Measurements from ENCODE around the gene KIF20A.
"Not testable (repeated sequence)": the region's sequence is repeated elsewhere in the genome, so short reads cannot be mapped to it uniquely, and the experiment has no call there.

Gene KIF20A

DNA sequence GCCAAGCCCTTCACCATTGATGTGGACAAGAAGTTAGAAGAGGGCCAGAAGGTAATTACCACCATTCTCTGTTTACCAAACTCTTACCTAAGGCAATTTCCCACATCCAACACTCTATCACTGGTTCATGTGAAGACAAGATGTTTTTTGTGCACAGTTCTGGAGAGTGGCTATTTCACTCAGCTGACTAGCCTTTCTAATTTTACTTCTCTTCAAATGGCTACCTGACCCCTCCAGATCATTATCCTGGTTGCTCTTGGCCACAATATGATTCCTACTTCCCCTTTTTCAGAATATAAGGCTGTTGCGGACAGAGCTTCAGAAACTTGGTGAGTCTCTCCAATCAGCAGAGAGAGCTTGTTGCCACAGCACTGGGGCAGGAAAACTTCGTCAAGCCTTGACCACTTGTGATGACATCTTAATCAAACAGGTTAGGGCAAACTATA, 7.1 kb downstream of the KIF20A start:
- no peak for DNase-seq (ENCODE audit: low spot score)

DNA sequence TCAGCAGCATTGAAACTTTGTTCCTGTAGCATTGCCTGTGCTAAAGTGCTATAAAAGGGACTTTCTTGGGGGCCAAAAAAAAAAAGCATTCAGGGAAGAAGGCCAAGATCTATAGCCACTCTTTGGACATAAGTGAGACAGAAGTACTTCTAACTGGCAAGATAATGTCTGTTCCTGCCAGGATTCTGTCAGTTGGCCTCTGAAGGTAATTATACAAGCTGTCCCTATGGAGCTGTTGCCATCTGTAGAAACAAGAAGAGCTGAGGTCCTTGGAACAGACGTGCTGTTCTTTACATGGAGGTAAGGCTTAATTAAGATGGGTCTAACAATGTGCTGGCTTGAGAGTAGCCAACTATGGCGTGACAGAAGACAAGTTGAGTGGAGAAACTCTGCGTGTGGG, 9.7 kb downstream of the KIF20A start:
- no peak for DNase-seq (ENCODE audit: low spot score)

DNA sequence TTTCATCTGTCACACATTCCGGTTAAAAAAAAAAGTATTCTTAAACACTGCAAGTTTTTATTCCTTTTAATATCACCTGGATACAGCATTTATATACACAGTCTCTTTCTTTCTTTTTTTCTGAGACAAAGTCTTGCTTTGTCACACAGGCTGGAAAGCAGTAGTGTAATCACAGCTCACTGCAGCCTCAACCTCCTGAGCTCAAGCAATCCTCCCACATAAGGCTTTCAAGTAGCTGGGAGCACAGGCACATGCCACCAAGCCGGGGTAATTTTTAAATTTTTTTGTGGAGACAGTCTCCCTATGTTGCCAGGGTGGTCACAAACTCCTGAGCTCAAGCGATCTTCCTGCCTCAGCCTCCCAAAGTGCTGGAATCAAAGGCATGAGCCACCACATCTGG, 13.9 kb downstream of the KIF20A start:
- DNase-seq (ENCODE audit: low spot score) = no peak

DNA sequence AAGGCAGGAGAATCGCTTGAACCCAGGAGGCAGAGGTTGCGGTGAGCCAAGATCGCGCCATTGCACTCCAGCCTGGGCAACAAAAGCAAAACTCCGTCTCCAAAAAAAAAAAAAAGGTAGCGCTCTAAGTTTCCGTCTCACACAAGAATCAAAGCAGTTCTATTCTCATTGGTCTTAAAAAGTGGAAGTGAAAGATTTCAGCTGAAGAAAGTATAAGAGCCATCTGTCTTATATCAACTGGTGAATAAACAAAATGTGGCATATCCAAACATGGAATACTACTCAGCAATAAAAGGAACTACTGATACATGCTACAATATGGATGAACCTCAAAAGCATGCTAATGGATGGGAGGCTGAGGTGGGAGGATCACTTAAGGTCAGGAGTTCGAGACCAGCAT, 14.9 kb downstream of the KIF20A start:
- DNase-seq (ENCODE audit: low spot score) = not testable (repeated sequence)

DNA sequence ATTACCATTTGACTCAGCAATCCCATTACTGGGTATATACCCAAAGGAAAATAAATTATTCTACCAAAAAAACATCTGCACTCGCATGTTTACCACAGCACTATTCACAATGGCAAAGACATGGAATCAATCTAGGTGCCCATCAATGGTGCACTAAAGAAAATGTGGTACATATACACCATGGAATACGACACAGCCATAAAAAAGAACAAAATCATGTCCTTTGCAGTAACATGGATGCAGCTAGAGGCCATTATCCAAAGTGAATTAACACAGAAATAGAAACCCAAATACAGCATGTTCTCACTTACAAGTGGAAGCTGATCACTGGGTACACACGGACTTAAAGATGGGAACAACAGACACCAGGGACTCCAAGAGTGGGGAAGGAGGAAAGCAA, 32.1 kb downstream of the KIF20A start:
- no peak for DNase-seq (ENCODE audit: low spot score)

DNA sequence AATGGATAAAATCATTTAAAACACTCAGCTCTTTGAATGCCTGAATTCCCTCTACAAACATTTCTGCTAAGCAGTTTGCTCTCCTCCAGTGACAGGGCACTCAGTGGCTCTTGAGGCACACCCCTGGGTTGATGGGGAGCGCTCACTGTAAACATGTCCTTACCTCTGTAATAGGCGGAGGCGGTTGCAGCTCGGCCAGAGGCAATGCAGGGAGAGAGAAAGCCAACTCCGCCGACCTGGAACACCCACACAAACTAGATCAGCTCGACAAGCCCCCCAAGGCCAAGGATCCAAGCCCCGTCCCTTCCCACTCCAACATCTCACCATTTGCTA, 33.9 kb downstream of the KIF20A start:
- DNase-seq (ENCODE audit: low spot score) = no peak

DNA sequence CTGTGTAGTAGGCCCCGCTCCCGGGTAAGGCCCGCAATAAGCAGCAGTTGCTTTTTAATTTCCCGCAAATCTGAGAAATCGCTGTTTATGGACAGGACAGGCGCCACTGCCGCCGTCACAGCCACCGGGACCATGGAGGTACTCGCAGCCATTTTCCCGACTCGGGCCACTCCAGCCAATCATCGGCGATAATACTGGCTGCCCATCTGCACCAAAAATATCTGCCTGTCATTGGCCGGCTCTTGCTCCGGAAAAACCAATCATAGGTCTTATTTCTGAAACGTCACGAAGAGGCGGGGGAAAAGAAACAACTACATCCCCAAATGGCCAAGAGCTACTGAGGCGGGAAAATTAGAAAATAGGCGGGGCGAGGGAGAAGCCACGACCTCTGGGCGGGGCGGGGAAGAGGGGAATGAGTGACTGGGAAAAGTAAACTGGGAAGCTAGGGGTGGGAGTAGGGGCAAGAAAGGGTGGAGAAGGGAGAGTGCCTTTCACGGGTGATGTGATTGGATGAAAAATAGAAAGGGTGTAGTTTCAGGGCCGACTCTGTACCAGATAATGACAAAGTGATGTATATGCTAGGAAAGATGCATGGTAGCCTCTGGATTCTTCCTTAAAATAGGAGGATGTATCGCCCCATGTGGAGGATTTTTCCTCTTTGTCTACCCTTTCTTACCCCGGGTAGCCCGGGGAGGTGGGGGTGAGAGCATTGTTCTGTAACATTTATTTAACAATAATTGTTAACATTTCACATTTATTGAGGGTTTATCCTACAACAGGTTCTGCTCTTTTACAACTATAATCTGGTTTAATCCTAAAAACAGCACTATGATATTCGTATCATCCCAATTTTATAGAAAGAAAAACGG, 34.5 kb downstream of the KIF20A start, which contains the start of gene CDC23:
TSS of gene CDC23 (minus strand) at position 163 of the 869 bp plus-strand sequence. CDS start at position 152, 11 bp downstream.
- DNase-seq (ENCODE audit: low spot score) = peak; percentile 92

DNA sequence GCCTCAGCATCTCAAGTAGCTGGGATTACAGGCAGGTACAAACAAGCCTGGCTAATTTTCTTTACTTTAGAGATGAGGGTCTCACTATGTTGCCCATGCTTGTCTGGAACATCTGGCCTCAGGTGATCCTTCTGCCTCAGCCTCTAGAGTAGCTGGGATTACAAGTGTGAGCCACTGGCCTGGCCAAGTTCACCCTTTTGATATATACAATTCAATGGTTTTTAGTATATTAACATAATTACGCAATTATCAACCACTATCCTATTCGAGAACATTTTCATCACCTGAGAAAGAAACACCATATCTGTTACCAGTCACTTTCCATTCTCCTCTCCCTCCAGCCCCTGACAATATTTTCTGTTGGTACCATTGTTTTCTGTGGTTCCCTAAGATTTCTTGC, 37.9 kb downstream of the KIF20A start:
- DNase-seq (ENCODE audit: low spot score) = no peak

DNA sequence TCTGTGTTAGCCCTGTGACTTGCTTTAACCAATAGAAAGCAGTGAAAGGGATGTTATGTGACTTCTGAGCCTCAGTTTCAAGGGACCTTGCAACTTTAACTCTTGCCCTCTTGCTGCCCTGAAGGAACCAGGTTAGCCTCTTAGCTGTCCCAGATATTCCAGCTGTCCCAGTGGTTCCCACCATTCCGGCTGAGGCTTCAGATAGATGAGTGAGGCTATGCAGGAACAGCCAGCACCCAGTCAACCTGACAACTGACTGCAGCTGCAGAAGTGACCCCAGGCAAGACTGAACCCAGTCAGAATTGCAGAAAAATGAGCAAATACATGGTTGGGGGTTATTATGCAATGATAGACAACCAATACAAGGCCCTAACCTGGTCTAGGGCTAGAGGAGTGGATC, 44.6 kb downstream of the KIF20A start:
- no peak for DNase-seq (ENCODE audit: low spot score)

DNA sequence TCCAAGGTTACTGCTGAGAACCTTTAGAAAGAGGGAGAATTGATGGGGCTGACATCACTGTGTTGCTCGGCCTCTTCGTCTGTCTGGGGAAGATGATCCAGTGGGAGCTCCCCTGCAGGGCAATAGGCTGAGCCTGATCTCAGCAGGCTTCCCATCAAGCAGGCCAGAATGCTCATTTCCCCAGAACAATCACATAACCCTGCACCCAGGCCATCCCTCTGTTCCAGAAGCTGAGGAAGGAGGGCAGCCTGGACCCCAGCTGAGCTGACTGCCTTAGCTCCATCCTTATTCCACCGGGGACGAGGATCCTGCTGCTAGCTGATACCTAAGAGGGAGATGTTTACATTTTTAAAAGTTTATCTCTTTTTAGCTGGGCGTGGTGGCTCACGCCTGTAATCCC, 45.8 kb downstream of the KIF20A start:
- no peak for DNase-seq (ENCODE audit: low spot score)

DNA sequence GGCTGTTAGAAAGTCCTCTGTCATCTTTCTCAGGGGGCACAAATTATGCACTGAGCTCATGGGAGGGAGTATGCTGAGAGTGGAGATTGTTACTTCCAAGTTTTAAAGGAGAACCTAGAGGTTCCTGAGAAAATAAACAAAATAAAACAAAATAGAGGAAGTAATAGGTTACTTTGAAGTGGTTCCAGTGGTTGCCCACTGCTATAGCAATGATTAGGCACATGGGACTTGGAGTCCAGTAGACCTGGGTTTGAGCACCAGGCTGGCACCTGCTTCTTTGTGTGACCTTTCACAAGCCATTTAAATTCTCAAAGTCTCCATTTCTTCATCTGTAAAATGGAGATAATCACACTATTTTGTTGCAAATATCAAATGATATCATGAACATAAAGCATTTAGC, 48.0 kb downstream of the KIF20A start:
- DNase-seq (ENCODE audit: low spot score) = no peak

DNA sequence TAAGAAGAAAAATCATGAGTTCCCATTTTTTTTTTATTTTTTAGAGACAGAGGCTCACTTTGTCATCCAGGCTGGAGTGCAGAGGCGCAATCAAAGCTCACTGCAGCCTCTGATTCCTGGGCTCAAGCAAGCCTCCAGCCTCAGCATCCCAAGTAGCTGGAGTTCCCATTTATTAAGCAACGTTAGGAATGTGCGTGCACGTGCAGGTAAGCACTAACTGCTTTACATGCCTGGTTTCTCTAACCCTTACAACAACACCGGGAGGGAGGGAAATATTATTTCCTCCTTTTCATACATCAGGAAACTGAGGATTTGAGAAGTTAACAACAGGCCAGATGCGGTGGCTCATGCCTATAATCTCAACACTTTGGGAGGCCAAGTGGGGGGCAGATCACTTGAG, 50.5 kb downstream of the KIF20A start:
- no peak for DNase-seq (ENCODE audit: low spot score)

DNA sequence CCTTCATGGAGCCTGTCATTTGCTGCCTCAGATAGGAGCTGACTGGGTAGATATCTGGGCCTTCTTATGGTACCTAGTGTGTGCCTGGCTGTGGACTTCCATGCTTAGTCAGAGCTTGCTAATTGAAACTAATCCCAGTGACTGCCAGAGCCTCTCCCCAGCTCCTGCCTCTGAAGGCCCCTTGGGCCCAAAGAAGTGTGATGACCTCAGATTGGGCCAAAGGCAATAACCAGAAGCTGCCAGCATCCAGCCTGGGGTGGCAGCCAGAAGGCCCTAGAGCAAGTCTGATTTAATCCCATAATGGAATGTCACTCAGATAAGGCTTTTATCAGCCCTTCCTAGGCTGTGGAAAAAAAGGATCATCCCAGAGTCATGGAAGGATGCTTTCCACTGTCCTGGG, 51.3 kb downstream of the KIF20A start:
- DNase-seq (ENCODE audit: low spot score) = no peak

DNA sequence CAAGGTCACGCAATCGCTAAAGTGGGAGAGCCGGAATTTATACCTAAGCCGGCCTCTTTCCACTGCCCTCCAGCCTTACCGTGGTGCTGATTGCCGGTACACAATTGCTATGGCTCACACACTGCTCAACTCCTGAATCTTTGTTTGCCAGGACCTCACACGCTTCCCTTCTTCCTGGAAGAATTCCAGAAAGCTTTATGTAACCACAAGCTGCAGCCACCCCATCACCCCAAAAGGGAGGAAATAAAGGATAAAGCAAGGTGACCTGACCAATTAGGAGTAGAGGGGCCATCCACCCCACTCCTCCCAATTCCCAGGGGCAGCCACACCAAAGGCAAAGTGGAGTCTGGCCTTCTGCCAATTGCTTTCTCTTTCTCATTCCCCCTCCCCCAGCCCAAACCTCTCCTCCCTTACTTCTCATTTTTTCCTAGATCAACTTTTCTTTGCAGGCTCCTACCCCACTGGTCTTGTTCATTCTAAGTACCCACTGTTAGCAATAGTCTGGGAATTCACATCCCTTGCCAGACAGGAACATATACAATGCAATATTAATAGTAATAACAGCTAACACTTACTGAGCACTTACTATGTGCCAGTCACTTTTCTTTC, 52.2 kb downstream of the KIF20A start:
- DNase-seq (ENCODE audit: low spot score) = no peak

DNA sequence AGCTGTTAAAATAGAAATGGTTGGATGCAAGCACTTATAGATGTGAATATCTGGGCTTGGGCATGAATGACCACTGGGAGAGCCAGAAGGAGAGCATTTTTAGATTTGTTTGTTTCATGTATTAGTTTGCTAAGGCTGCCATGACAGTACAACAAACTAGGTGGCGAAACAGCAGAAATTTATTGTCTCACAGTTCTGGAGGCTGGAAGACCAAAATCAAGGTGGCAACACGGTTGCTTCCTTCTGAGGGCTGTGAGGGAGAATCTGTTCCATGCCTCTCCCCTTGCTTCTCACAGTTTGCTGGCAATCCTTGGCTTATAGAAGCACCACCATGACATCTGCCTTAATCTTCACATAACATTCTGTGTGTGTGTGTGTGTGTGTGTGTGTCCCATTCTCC, 54.4 kb downstream of the KIF20A start:
- no peak for DNase-seq (ENCODE audit: low spot score)

DNA sequence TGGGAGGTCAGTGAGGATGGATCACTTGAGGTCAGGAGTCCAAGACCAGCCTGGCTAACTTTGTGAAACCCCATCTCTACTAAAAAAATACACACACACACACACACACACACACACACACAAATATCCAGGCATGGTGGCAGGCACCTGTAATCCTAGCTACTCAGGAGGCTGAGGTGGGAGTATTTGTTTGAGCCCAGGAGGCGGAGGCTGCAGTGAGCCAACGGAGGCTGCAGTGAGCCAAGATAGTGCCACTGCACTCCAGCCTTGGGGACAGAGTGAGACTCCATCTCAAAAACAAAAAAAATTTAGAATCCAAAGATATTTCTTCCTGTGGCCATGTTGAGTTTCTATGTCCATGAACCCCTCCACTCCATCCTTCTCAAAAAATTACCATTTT, 55.7 kb downstream of the KIF20A start:
- DNase-seq (ENCODE audit: low spot score) = no peak
